Ovary (tissue), 3 donors: Measurements from ENCODE around the gene CTNNA3.

ENCODE experiments used
- CTCF ChIP-seq, 3 donors: fragments of 450-650 bp in 2 of 3; fragments of 200-600 bp in 1 of 3; IDR thresholded peaks; one replicate each; pipeline versions ENCODE4 v1.5.1 to v1.8.0; 2016 to 2022; ENCODE audit warnings: antibody characterized with exemption in 3 of 3, mild to moderate bottlenecking in 1 of 3
- POLR2A ChIP-seq: fragments of 450-650 bp; IDR thresholded peaks from one replicate; pipeline ENCODE4 v1.6.1; 2017; ENCODE audit warnings: antibody characterized with exemption, mild to moderate bottlenecking, moderate library complexity
- donor health status: DM: no; HTN: no; CAD: no.

GRCh38 chr10:67733511-67733910 lies 37.5 kb upstream of the CTNNA3 start:
- TF ChIP-seq CTCF (IDR thresholded peaks at IDR 0.05) (no peak), POLR2A (no peak)
